Epithelial cell of proximal tubule (primary cell): ENCODE data around the gene KIAA0586. TPM values are rescaled to one million over a fixed set of nuclear protein-coding genes. Genes with fewer than 3 reads are reported as not detected.

Experiments
- DNase-seq: peaks from one replicate; pipeline ENCODE4 v3.0.0-alpha.2; 2011; ENCODE audit warnings: low read depth
- H3K4me3 ChIP-seq: 2 replicates; pipeline ENCODE4 v1.5.1; 2011; ENCODE audit warnings: low read depth, mild to moderate bottlenecking, low read length
- total RNA-seq: library from RNA; depleted of rRNA; stranded (reverse); fragments of >200 nt; gene quantifications from 2 replicates; pipeline ENCODE4 v1.2.3, GENCODE V29; 2015
- TF ChIP-seq, protein P1 (sequence below): conservative IDR thresholded peaks from 2 replicates; pipeline ENCODE4 v1.5.1; 2012; ENCODE audit warnings: low read depth, mild to moderate bottlenecking, low read length

Gene KIAA0586
- total RNA-seq, 1 donor from 2014 or later = 11.2 TPM

DNA sequence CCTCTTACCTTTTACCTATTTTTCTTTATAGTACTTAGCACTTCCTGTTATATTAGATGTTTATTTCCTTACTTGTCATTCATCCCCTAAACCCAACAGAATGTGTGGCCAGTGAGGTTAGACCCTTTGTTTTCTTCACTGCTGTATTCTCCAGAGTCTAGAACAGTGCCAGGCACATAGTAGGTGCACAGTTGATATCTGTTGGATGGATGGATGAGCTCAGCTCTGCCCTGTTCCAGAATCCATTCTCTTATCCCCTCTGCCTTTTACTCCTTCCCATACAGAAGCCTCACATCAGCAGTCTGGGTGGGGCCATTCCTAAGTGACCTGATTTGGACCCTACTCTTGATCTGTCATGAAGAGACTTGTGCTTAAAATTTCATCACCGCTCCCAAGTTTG lies 115.7 kb downstream of the KIAA0586 start:
- DNase-seq = no peak
- no peak overlapping the region for H3K4me3 ChIP-seq
- TF ChIP-seq, protein P1, sequence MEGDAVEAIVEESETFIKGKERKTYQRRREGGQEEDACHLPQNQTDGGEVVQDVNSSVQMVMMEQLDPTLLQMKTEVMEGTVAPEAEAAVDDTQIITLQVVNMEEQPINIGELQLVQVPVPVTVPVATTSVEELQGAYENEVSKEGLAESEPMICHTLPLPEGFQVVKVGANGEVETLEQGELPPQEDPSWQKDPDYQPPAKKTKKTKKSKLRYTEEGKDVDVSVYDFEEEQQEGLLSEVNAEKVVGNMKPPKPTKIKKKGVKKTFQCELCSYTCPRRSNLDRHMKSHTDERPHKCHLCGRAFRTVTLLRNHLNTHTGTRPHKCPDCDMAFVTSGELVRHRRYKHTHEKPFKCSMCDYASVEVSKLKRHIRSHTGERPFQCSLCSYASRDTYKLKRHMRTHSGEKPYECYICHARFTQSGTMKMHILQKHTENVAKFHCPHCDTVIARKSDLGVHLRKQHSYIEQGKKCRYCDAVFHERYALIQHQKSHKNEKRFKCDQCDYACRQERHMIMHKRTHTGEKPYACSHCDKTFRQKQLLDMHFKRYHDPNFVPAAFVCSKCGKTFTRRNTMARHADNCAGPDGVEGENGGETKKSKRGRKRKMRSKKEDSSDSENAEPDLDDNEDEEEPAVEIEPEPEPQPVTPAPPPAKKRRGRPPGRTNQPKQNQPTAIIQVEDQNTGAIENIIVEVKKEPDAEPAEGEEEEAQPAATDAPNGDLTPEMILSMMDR = no peak

DNA sequence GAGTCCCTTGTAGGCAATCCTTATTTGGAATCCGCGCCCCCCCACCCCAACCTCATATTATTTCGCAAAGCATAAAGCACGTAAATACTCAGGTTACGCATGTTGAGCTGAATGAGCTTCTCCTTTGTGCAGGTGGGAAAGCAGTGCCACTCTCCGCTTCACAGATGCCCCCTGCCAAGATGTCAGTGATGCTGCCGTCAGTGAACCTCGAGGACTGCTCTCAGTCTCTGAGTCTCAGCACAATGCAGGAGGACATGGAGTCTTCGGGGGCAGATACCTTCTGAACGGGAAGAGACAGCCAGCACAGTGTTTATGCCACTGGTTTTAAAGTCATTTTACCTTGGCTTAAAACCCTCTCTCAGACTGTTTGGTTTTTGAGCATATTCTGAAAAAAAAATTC lies 120.1 kb downstream of the KIAA0586 start:
- H3K4me3 ChIP-seq = no peak overlapping the region
- DNase-seq = no peak
- TF ChIP-seq, protein P1 = no peak

DNA sequence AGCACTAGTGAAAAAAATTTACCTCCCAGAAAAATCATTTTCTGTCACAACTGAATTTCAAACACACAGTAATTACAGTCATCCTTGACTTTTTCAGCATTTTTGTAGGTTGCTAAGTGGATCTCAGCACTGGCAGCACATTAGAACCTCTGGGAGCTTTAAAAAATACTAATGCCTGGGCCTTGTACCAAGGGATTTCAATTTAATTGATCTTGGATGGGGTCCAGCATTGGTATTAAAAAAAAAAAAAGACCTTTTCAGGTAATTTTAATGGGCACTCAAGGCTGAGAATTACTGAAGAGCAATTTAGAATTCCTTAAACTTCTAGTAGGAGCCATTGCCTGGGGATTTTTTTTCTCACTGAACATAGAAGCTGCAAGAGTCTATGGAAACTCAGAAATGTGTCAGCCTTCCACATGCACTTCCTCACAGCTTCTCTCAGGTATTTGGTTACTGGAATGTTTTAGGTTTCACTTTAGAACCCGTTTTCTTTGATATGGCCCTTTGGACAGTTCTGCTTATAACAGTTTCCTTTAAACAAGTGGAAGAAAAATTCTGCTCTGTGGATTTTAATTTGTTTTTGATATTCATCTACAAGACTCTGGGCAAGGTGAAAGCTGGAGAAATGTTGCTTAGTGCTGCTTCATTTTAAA lies 121.7 kb downstream of the KIAA0586 start:
- no peak for DNase-seq
- H3K4me3 ChIP-seq = no peak overlapping the region
- TF ChIP-seq, protein P1 = no peak

DNA sequence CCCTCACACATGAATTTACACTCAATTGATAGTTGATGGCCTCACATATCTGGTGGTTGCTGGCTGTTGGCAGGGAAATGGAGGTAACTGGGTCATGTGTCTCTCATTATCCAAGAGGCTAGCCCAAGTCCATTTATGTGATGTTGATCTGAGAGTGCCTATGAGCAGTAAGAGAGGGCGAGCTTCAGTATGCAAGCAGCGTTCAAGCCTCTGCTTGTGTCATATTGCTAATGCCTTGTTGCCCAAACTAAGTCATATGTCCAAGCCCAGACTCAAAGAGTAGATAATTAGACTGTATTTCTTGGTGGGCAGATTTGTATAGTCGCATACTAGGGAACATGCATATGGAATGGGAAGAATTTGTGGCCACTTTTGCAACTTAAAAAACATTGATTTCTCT lies 126.4 kb downstream of the KIAA0586 start:
- DNase-seq = no peak
- no peak overlapping the region for H3K4me3 ChIP-seq
- TF ChIP-seq, protein P1 = no peak

DNA sequence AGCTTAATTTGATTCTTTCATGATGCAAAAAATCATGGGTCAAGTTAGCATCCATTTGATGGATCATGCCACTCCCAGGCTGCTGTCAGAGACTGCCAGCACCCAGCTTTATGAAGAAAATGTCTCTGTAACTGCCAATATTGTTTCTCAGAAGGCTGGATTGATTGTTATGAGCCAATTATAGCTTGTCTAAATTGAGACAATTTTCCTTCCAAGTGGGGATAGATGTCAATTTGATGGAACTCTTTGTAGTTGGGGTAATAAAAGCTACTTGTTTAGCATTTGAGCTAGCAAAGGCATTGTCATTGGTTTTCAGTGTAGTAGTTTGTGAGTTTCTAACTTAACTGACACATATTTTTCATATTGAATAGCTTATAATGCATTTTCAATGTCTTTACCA lies 128.1 kb downstream of the KIAA0586 start:
- TF ChIP-seq, protein P1 = no peak
- no peak for DNase-seq
- H3K4me3 ChIP-seq = no peak overlapping the region

DNA sequence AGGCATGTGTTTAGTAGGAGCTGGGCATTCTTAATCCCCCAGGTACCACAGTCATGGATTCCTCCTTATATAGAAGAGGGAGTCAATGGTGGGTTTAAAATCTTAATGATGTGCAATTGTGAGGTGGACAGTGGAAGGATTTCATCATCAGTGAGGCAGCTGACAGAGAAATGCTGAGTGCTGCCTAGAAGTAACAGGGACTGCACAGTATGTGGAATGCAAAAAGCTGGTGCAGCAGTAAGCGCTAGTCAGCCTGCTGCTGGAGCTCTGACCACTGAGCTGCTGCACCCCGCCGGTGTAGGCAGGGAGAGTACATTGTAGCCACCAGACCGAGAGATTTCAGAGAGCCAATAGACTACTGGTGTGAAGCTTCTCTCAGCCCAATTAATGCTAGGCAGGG lies 129.7 kb downstream of the KIAA0586 start:
- no peak for DNase-seq
- H3K4me3 ChIP-seq = no peak overlapping the region
- TF ChIP-seq, protein P1 = no peak

DNA sequence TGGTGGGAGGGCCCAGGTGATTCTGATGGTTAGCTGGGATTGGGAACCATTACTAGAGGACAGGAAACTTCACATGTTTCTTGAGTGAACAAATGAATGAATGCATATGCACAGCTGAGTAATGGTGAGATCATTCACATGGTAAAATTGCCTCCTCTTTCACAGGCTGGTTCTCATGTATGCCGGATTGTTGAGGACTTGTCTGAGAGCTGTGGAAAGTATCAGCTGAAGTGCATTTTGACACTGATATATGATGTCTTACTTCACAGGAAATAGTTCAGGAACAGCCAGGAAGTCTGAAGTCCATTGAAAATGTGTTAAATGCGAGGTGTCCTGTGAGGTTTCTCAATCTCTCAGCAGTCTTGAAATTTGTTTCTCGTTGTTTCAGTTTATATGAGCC lies 132.7 kb downstream of the KIAA0586 start:
- no peak for DNase-seq
- no peak overlapping the region for H3K4me3 ChIP-seq
- TF ChIP-seq, protein P1 = no peak
